ENCODE results near the gene DUSP16. TPM values are rescaled to one million over a fixed set of nuclear protein-coding genes. Genes with fewer than 3 reads are reported as not detected.
A peak's percentile ranks its signal among the peaks of the same experiment; 100 is the strongest.

Gene DUSP16
- total RNA-seq, 4 donors from 2014 or later, result 16.2 to 23.2 (median 19.1) TPM

GRCh38 chr12:12510551-12510950, 52.1 kb downstream of the DUSP16 start:
- 97 to 100% methylated on average over 2 of the region's 2 CpGs for WGBS, 2 donors
- no peak for DNase-seq (ENCODE audit: low spot score in 2 of 2)
- H3K4me1 ChIP-seq, result peaks cover 0 to 58% (median 36%) of the 10 kb centered on the region in 4 donors
- H3K27ac ChIP-seq, result no peak overlapping the region
- TF ChIP-seq EP300 (IDR thresholded peaks at IDR 0.05), result no peak
- H3K9me3 ChIP-seq, result no peaks in the 10 kb centered on the region
- H3K4me3 ChIP-seq, result no peak overlapping the region
- H3K27me3 ChIP-seq, result no peaks in the 10 kb centered on the region
- H3K36me3 ChIP-seq, result no peaks in the 10 kb centered on the region

- 71 to 96% methylated on average over 2 of the region's 2 CpGs for WGBS, 2 donors
- DNase-seq (ENCODE audit: low spot score in 2 of 2), result no peak
- Histone ChIP-seq H3K27me3 (no peaks in the 10 kb centered on the region), H3K36me3 (no peaks in the 10 kb centered on the region), H3K4me3 (no peak overlapping the region), H3K9me3 (no peaks in the 10 kb centered on the region), H3K4me1 (peaks cover 0 to 62% (median 40%) of the 10 kb centered on the region in 4 donors), H3K27ac (peak overlapping the region in 1 of 4 donors; percentile 2)
- no peak for TF ChIP-seq CTCF (IDR thresholded peaks at IDR 0.05)
- TF ChIP-seq EP300 (IDR thresholded peaks at IDR 0.05), result no peak
- TF ChIP-seq POLR2A (IDR thresholded peaks at IDR 0.05), result no peak
Measured at GRCh38 chr12:12510141-12510540, 52.5 kb downstream of the DUSP16 start.

GRCh38 chr12:12508612-12509011, 54.1 kb downstream of the DUSP16 start:
- Histone ChIP-seq H3K4me1 (peaks cover 0 to 61% (median 39%) of the 10 kb centered on the region in 4 donors), H3K27me3 (no peaks in the 10 kb centered on the region), H3K36me3 (no peaks in the 10 kb centered on the region), H3K27ac (peak overlapping the region in 1 of 4 donors; percentile 10), H3K4me3 (no peak overlapping the region), H3K9me3 (no peaks in the 10 kb centered on the region)
- DNase-seq (ENCODE audit: low spot score in 2 of 2), result no peak
- WGBS, 2 donors, result 96% methylated on average over 2 of the region's 2 CpGs
- TF ChIP-seq EP300 (IDR thresholded peaks at IDR 0.05) (no peak), CTCF (IDR thresholded peaks at IDR 0.05) (no peak), POLR2A (IDR thresholded peaks at IDR 0.05) (no peak)

GRCh38 chr12:12507121-12507520, 55.5 kb downstream of the DUSP16 start:
- H3K4me3 ChIP-seq, result no peak overlapping the region
- 50 to 67% methylated on average over 1 of the region's 1 CpG for WGBS, 2 donors

GRCh38 chr12:12506496-12506890, 56.2 kb downstream of the DUSP16 start:
- WGBS, 2 donors, result 56 to 63% methylated on average over 3 of the region's 3 CpGs
- H3K27ac ChIP-seq, result peak overlapping the region in 3 of 4 donors; percentile 56 to 82 (median 76)

More at GRCh38 chr12:12507121-12507520, 55.5 kb downstream of the DUSP16 start:
- H3K27me3 ChIP-seq, result no peaks in the 10 kb centered on the region
- TF ChIP-seq CTCF (IDR thresholded peaks at IDR 0.05) (no peak), POLR2A (IDR thresholded peaks at IDR 0.05) (no peak), EP300 (IDR thresholded peaks at IDR 0.05) (no peak)
- H3K9me3 ChIP-seq, result no peaks in the 10 kb centered on the region
- H3K36me3 ChIP-seq, result no peaks in the 10 kb centered on the region
- peaks cover 0 to 46% (median 33%) of the 10 kb centered on the region in 4 donors for H3K4me1 ChIP-seq
- no peak for DNase-seq (ENCODE audit: low spot score in 2 of 2)
- peak overlapping the region in 2 of 4 donors; percentile 76 to 82 for H3K27ac ChIP-seq

More at GRCh38 chr12:12506496-12506890, 56.2 kb downstream of the DUSP16 start:
- Histone ChIP-seq H3K36me3 (no peaks in the 10 kb centered on the region), H3K27me3 (no peaks in the 10 kb centered on the region), H3K4me3 (peak overlapping the region in 2 of 4 donors; percentile 9), H3K9me3 (no peaks in the 10 kb centered on the region), H3K4me1 (peaks cover 0 to 46% (median 33%) of the 10 kb centered on the region in 4 donors)
- TF ChIP-seq EP300 (IDR thresholded peaks at IDR 0.05) (no peak), POLR2A (IDR thresholded peaks at IDR 0.05) (no peak), CTCF (IDR thresholded peaks at IDR 0.05) (no peak)
- DNase-seq (ENCODE audit: low spot score in 2 of 2), result no peak

Measured in tibial nerve (tissue), 4 donors.